BE2C (cell line): ENCODE measurements around the gene RAPGEF1.
A peak's percentile ranks its signal among the peaks of the same experiment; 100 is the strongest.

Source experiments
- DNase-seq: peaks from one replicate; pipeline ENCODE4 v3.0.0-alpha.2; 2020
- H3K27me3 ChIP-seq: fragments of 250-450 bp; sonication (Bioruptor Pico); 2 replicates; pipeline ENCODE4 v1.5.1; 2020; ENCODE audit warnings: mild to moderate bottlenecking
- H3K36me3 ChIP-seq: fragments of 250-450 bp; sonication (Bioruptor Pico); 2 replicates; pipeline ENCODE4 v1.5.1; 2020; ENCODE audit warnings: mild to moderate bottlenecking
- H3K4me1 ChIP-seq: fragments of 250-450 bp; sonication (Bioruptor Pico); 2 replicates; pipeline ENCODE4 v1.5.1; 2020
- H3K4me3 ChIP-seq: 2 replicates; pipeline ENCODE4 v1.5.1; 2011; ENCODE audit warnings: low read depth, low read length
- H3K9me3 ChIP-seq: fragments of 250-450 bp; sonication (Bioruptor Pico); 2 replicates; pipeline ENCODE4 v1.5.1; 2020
- TF ChIP-seq, protein P1 (sequence below): IDR thresholded peaks from 2 replicates; pipeline ENCODE4 v1.5.1; 2012; ENCODE audit warnings: mild to moderate bottlenecking, low read depth, low read length

RAPGEF1 gene

DNA sequence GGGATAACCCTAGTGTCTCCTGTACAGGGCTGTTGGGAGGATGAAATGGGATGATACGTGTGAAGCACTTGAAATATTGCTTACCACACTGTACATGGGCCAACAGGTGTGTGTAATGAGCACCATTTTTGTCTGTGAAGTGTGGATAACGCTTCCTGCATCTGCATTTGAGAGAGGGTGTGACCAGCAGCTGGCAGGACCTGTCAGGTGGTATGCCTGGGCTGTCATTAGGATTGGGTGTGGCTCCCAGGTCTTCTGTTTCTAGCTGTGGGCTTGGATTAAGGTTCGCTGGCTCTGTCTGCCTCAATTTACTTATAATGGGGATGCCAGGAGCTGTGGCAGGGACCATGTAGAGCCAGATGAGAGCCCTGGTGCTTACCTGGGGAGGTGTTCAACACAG, 120.2 kb downstream of the RAPGEF1 start:
- peaks cover 15% of the 10 kb centered on the region for H3K36me3 ChIP-seq
- no peak for DNase-seq
- no peak overlapping the region for H3K4me3 ChIP-seq
- no peaks in the 10 kb centered on the region for H3K27me3 ChIP-seq
- no peaks in the 10 kb centered on the region for H3K9me3 ChIP-seq
- H3K4me1 ChIP-seq, result peaks cover 6% of the 10 kb centered on the region
- TF ChIP-seq, protein P1, sequence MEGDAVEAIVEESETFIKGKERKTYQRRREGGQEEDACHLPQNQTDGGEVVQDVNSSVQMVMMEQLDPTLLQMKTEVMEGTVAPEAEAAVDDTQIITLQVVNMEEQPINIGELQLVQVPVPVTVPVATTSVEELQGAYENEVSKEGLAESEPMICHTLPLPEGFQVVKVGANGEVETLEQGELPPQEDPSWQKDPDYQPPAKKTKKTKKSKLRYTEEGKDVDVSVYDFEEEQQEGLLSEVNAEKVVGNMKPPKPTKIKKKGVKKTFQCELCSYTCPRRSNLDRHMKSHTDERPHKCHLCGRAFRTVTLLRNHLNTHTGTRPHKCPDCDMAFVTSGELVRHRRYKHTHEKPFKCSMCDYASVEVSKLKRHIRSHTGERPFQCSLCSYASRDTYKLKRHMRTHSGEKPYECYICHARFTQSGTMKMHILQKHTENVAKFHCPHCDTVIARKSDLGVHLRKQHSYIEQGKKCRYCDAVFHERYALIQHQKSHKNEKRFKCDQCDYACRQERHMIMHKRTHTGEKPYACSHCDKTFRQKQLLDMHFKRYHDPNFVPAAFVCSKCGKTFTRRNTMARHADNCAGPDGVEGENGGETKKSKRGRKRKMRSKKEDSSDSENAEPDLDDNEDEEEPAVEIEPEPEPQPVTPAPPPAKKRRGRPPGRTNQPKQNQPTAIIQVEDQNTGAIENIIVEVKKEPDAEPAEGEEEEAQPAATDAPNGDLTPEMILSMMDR, result no peak

DNA sequence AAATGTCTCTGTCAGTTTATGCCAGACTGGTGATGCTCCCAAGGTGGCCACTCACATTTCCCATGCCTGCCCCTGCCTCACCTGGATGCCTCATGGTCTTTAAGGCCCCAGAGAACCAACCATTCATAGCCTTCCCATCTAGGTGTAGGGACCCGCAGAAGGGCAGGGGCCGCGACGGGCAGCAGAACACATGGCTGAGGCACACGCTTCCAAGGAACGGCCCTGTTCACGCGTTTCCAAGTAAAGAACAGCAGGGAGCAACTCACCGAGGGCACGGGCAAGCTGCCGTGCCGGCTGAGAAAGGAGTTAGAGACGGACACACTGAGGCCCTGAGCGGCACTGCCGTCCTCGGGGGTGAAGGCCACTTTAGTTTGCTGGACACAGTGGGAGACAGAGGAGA, 121.1 kb downstream of the RAPGEF1 start:
- Histone ChIP-seq H3K36me3 (peaks cover 15% of the 10 kb centered on the region), H3K9me3 (no peaks in the 10 kb centered on the region), H3K27me3 (no peaks in the 10 kb centered on the region), H3K4me3 (no peak overlapping the region), H3K4me1 (peaks cover 5% of the 10 kb centered on the region)
- TF ChIP-seq, protein P1, result no peak
- DNase-seq, result no peak

DNA sequence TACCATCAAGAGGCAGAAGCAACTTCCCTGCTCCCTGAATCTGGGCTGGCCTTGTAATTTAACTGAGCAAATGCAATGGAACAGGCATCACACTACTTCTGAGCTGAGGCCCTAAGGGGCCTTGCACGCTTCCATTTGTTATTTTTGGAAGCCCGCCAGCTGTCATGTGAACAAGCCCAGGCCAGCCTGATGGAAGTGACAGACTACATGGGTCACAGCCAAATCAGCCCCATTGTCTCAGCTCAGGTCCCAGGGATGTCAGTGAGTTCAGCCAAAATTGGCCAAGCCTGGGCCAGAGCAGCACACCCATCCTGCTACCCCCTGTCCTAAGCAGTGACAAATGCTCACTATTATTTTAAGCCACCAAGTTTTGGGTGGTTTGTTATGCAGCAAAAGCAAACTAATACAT, 121.8 kb downstream of the RAPGEF1 start:
- H3K36me3 ChIP-seq, result peaks cover 15% of the 10 kb centered on the region

DNA sequence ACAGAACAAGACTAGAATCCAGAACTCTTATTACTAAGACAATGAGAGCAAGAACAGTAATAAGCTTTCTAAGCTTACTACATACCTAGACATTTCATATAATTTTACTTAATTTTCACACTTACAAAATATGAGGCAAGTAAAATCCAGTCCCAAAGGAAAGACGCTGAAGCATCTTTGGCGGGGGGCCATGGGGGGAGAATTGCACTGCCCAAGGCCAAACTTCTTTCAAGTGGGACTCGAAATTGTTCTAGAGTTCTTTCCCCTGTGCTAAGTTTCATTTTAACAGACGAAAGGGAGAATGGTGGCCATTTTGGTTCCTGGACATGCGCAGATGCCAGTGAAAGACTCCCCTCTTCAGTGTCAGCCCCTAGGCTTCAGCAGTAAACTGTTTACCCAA, 122.3 kb downstream of the RAPGEF1 start:
- H3K36me3 ChIP-seq, result peaks cover 15% of the 10 kb centered on the region
- H3K4me1 ChIP-seq, result peaks cover 5% of the 10 kb centered on the region
- no peaks in the 10 kb centered on the region for H3K27me3 ChIP-seq
- no peak for DNase-seq
- no peaks in the 10 kb centered on the region for H3K9me3 ChIP-seq
- TF ChIP-seq, protein P1, result no peak
- H3K4me3 ChIP-seq, result no peak overlapping the region

More for the DNA sequence above, 121.8 kb downstream of the RAPGEF1 start:
- Histone ChIP-seq H3K4me1 (peaks cover 5% of the 10 kb centered on the region), H3K27me3 (no peaks in the 10 kb centered on the region), H3K4me3 (no peak overlapping the region), H3K9me3 (no peaks in the 10 kb centered on the region)
- DNase-seq, result peak; percentile 92
- TF ChIP-seq, protein P1, result no peak

DNA sequence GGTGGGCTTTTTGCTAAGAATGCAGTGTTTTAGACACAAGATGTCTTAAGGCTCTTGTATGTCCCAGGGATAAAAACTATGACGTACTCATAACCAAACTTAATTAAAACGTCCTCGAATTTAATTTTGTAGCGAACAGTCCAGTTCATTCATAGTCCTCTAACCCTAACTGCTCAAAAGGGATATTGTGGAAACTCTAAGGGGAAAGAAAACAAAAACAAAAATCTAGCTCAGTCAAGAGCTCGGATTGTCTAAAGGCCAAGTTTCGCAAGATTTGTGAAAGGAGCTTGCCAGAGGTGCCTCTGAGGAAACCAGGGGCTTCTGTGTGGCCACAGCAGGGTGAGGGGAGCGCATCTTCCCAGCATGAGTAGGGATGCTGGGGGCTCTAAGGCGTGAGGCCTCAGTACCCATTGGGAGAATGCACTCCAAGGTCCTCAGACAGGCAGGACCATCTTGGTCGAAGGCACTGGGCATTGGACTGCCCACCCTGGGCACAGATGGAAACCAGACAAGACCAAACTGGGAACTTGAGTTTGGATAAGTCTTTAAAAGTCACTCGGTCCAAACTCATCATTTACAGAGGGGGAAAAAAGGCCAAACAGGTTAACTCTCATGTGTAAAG, 122.8 kb downstream of the RAPGEF1 start:
- DNase-seq, result no peak
- TF ChIP-seq, protein P1, result no peak
- no peaks in the 10 kb centered on the region for H3K9me3 ChIP-seq
- no peaks in the 10 kb centered on the region for H3K27me3 ChIP-seq
- H3K4me3 ChIP-seq, result no peak overlapping the region
- peaks cover 5% of the 10 kb centered on the region for H3K4me1 ChIP-seq
- H3K36me3 ChIP-seq, result peaks cover 15% of the 10 kb centered on the region

DNA sequence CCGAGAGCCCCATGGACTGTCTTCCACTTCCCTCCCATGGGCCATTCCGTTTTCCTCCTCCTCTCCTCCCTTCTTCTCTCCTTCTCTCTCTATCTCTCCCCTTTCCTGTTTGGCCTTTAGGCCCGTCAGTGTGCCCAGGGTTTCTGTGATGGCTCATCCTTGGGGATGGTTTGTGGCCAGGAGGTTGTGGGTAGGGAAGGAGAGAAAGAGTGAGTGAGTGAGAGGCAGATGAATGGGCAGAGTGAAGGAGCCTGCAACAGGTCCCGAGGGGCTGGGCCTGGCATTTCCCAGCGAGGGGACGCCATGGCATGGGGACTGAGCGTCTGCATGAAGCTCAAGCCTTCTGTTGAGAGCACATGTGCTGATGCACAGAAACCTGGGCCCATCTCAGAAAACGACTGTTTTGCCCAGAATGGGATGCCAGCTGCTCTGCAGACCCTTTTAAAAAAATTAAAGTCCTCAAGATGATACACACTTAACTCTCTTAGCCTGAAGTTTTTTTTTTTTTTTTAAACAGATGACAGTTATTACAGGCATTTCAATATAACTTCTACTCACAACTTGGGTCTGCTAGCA, 125.4 kb downstream of the RAPGEF1 start:
- peaks cover 5% of the 10 kb centered on the region for H3K4me1 ChIP-seq
- no peaks in the 10 kb centered on the region for H3K27me3 ChIP-seq
- TF ChIP-seq, protein P1, result no peak
- H3K9me3 ChIP-seq, result no peaks in the 10 kb centered on the region
- H3K36me3 ChIP-seq, result peaks cover 10% of the 10 kb centered on the region
- no peak for DNase-seq
- no peak overlapping the region for H3K4me3 ChIP-seq
